Gastroesophageal sphincter (tissue), 3 donors: Measurements from ENCODE around the gene C1orf174.

Source experiments
- POLR2A ChIP-seq, 2 donors: fragments of 450-650 bp; IDR thresholded peaks; one replicate each; pipeline ENCODE4 v1.6.1; 2017; ENCODE audit warnings: antibody characterized with exemption in 2 of 2, mild to moderate bottlenecking in 2 of 2, moderate library complexity in 1 of 2
- TF ChIP-seq, protein P1 (sequence below), 4 experiments: fragments of 200-600 bp in 2 of 4; fragments of 450-650 bp in 2 of 4; sonication (generic) in 1 of 4; IDR thresholded peaks; one replicate each; pipeline ENCODE4 v1.5.1; 2017 to 2019; ENCODE audit warnings: antibody characterized with exemption in 4 of 4, mild to moderate bottlenecking in 2 of 4, moderate library complexity in 2 of 4

DNA sequence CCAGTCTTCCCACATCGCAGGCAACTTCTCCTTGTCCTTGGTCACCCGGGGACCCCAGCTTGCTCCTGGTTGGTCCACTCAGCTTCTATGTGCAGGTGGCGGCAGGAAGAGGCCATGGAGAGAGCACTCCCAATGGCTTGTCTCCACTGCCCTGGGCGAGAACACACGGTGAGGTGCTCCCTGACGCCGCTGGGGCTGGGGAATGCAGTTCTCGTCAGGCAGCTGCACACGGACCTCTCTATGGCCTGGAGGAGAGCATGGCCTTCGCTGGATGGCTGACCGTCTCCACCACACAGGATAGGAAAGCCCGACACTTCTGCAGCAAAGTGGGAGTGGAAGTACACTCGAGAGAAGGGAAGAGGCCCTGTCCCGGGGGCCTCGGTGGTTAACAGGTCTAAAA is 11.8 kb downstream of the C1orf174 start:
- TF ChIP-seq, protein P1, sequence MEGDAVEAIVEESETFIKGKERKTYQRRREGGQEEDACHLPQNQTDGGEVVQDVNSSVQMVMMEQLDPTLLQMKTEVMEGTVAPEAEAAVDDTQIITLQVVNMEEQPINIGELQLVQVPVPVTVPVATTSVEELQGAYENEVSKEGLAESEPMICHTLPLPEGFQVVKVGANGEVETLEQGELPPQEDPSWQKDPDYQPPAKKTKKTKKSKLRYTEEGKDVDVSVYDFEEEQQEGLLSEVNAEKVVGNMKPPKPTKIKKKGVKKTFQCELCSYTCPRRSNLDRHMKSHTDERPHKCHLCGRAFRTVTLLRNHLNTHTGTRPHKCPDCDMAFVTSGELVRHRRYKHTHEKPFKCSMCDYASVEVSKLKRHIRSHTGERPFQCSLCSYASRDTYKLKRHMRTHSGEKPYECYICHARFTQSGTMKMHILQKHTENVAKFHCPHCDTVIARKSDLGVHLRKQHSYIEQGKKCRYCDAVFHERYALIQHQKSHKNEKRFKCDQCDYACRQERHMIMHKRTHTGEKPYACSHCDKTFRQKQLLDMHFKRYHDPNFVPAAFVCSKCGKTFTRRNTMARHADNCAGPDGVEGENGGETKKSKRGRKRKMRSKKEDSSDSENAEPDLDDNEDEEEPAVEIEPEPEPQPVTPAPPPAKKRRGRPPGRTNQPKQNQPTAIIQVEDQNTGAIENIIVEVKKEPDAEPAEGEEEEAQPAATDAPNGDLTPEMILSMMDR (IDR thresholded peaks at IDR 0.05): no peak
- TF ChIP-seq POLR2A (IDR thresholded peaks at IDR 0.05): no peak
